Natural killer cell treated with Interleukin-12 subunit alpha and Interleukin-12 subunit beta and Interleukin-15 and Interleukin-18, amount 100 ng/mL, for 72 hours (primary cell): ENCODE measurements around the gene CRKL. TPM values are rescaled to one million over a fixed set of nuclear protein-coding genes. Genes with fewer than 3 reads are reported as not detected.
"Not testable (repeated sequence)": the region's sequence is repeated elsewhere in the genome, so short reads cannot be mapped to it uniquely, and the experiment has no call there.

Experiments used
- ATAC-seq, 2 donors: fragments of 150-1000 bp; cut with Tn5 transposase in 1 of 2; sonication (Bioruptor Pico), chemical (Tn5 transposase) in 1 of 2; 2 replicates each; pipeline ENCODE4 v1.10.0; 2021
- DNase-seq: peaks from one replicate; pipeline ENCODE4 v3.0.0; 2022; ENCODE audit warnings: low spot score
- H3K27ac Mint-ChIP-seq, 2 donors: 1 replicate in 1 of 2; 2 replicates in 1 of 2; pipeline ENCODE4 v1.8.0; 2022; ENCODE audit warnings: mixed read lengths in 2 of 2, mild to moderate bottlenecking in 1 of 2, moderate library complexity in 1 of 2
- H3K27me3 Mint-ChIP-seq, 2 donors: 1 replicate in 1 of 2; 2 replicates in 1 of 2; pipeline ENCODE4 v1.8.0; 2022; ENCODE audit warnings: mixed read lengths in 2 of 2
- H3K36me3 Mint-ChIP-seq: one replicate; pipeline ENCODE4 v1.8.0; 2022; ENCODE audit warnings: mixed read lengths
- H3K4me1 Mint-ChIP-seq, 2 donors: 1 replicate in 1 of 2; 2 replicates in 1 of 2; pipeline ENCODE4 v1.8.0; 2022; ENCODE audit warnings: low read depth in 2 of 2, mixed read lengths in 2 of 2, mild to moderate bottlenecking in 1 of 2
- H3K4me3 Mint-ChIP-seq: one replicate; pipeline ENCODE4 v1.8.0; 2022; ENCODE audit warnings: mixed read lengths
- H3K9me3 Mint-ChIP-seq: 2 replicates; pipeline ENCODE4 v1.8.0; 2022; ENCODE audit warnings: mixed read lengths
- total RNA-seq, 2 donors: library from RNA; stranded (reverse); gene quantifications; one replicate each; pipeline ENCODE4 v1.2.3, GENCODE V29; 2022

The CRKL gene
- total RNA-seq, 2 donors from 2014 or later = 78.4 to 105 TPM

GRCh38 chr22:20887375-20887774 is 29.8 kb upstream of the CRKL start:
- peak overlapping the region; percentile 1 to 4 for H3K27ac Mint-ChIP-seq
- H3K4me1 Mint-ChIP-seq = peaks cover 0 to 14% of the 10 kb centered on the region in 2 donors
- DNase-seq = no peak
- no peaks in the 10 kb centered on the region for H3K27me3 Mint-ChIP-seq
- H3K9me3 Mint-ChIP-seq = no peaks in the 10 kb centered on the region
- no peak overlapping the region for H3K4me3 Mint-ChIP-seq
- no peak for ATAC-seq
- H3K36me3 Mint-ChIP-seq = peaks cover 24% of the 10 kb centered on the region

- ATAC-seq (no peak), DNase-seq (no peak)
- Mint-ChIP-seq H3K36me3 (peaks cover 13% of the 10 kb centered on the region), H3K27ac (no peak overlapping the region), H3K4me3 (no peak overlapping the region), H3K27me3 (no peaks in the 10 kb centered on the region), H3K9me3 (no peaks in the 10 kb centered on the region), H3K4me1 (peaks cover 0 to 14% of the 10 kb centered on the region in 2 donors)
Measured at GRCh38 chr22:20889025-20889704, 28.0 kb upstream of the CRKL start.

GRCh38 chr22:20889904-20890540 is 27.2 kb upstream of the CRKL start:
- Mint-ChIP-seq H3K27ac (no peak overlapping the region), H3K27me3 (no peaks in the 10 kb centered on the region), H3K4me3 (no peak overlapping the region), H3K4me1 (peaks cover 0 to 11% of the 10 kb centered on the region in 2 donors), H3K9me3 (no peaks in the 10 kb centered on the region), H3K36me3 (peaks cover 13% of the 10 kb centered on the region)
- ATAC-seq = no peak
- DNase-seq = no peak

- DNase-seq = no peak
- peaks cover 0 to 2% of the 10 kb centered on the region in 2 donors for H3K4me1 Mint-ChIP-seq
- no peaks in the 10 kb centered on the region for H3K27me3 Mint-ChIP-seq
- H3K36me3 Mint-ChIP-seq = peaks cover 13% of the 10 kb centered on the region
- no peak overlapping the region for H3K27ac Mint-ChIP-seq
- H3K9me3 Mint-ChIP-seq = no peaks in the 10 kb centered on the region
- H3K4me3 Mint-ChIP-seq = no peak overlapping the region
- ATAC-seq = no peak
Measured at GRCh38 chr22:20890975-20891374, 26.2 kb upstream of the CRKL start.

- not testable (repeated sequence) for H3K27ac Mint-ChIP-seq, H3K36me3 Mint-ChIP-seq, DNase-seq, H3K4me1 Mint-ChIP-seq, ATAC-seq, H3K4me3 Mint-ChIP-seq, H3K9me3 Mint-ChIP-seq, H3K27me3 Mint-ChIP-seq
Measured at GRCh38 chr22:20897737-20898136, 19.5 kb upstream of the CRKL start.

- no peaks in the 10 kb centered on the region for H3K36me3 Mint-ChIP-seq
- H3K9me3 Mint-ChIP-seq = no peaks in the 10 kb centered on the region
- H3K4me1 Mint-ChIP-seq = peaks cover 0 to 3% of the 10 kb centered on the region in 2 donors
- no peak overlapping the region for H3K4me3 Mint-ChIP-seq
- H3K27ac Mint-ChIP-seq = no peak overlapping the region
- H3K27me3 Mint-ChIP-seq = no peaks in the 10 kb centered on the region
- DNase-seq (no peak), ATAC-seq (no peak)
Measured at GRCh38 chr22:20899827-20900423, 17.3 kb upstream of the CRKL start.

- not testable (repeated sequence) for DNase-seq, H3K36me3 Mint-ChIP-seq, H3K27ac Mint-ChIP-seq, H3K27me3 Mint-ChIP-seq, H3K9me3 Mint-ChIP-seq, ATAC-seq, H3K4me1 Mint-ChIP-seq, H3K4me3 Mint-ChIP-seq
Measured at GRCh38 chr22:20901093-20902033, 15.8 kb upstream of the CRKL start.

- Mint-ChIP-seq H3K27me3 (no peaks in the 10 kb centered on the region), H3K36me3 (no peaks in the 10 kb centered on the region), H3K27ac (no peak overlapping the region), H3K9me3 (no peaks in the 10 kb centered on the region), H3K4me3 (no peak overlapping the region), H3K4me1 (peaks cover 0 to 5% of the 10 kb centered on the region in 2 donors)
- ATAC-seq = no peak
- no peak for DNase-seq
Measured at GRCh38 chr22:20903093-20903492, 14.1 kb upstream of the CRKL start.

GRCh38 chr22:20904008-20904979 is 12.9 kb upstream of the CRKL start:
- Mint-ChIP-seq H3K4me3 (no peak overlapping the region), H3K27me3 (no peaks in the 10 kb centered on the region), H3K27ac (peak overlapping the region in 1 of 2 donors; percentile 19), H3K4me1 (peaks cover 0 to 5% of the 10 kb centered on the region in 2 donors), H3K36me3 (no peaks in the 10 kb centered on the region), H3K9me3 (no peaks in the 10 kb centered on the region)
- ATAC-seq (peak; percentile 61 to 77), DNase-seq (no peak)

GRCh38 chr22:20904980-20905355 is 12.2 kb upstream of the CRKL start:
- no peak for ATAC-seq
- peak overlapping the region in 1 of 2 donors; percentile 19 for H3K27ac Mint-ChIP-seq
- no peaks in the 10 kb centered on the region for H3K27me3 Mint-ChIP-seq
- peaks cover 2 to 5% of the 10 kb centered on the region in 2 donors for H3K4me1 Mint-ChIP-seq
- H3K36me3 Mint-ChIP-seq = no peaks in the 10 kb centered on the region
- H3K9me3 Mint-ChIP-seq = no peaks in the 10 kb centered on the region
- H3K4me3 Mint-ChIP-seq = no peak overlapping the region
- no peak for DNase-seq

- ATAC-seq = no peak
- Mint-ChIP-seq H3K4me3 (no peak overlapping the region), H3K27me3 (no peaks in the 10 kb centered on the region), H3K36me3 (no peaks in the 10 kb centered on the region), H3K4me1 (peaks cover 5 to 8% of the 10 kb centered on the region in 2 donors), H3K9me3 (no peaks in the 10 kb centered on the region), H3K27ac (peak overlapping the region in 1 of 2 donors; percentile 19)
- DNase-seq = no peak
Measured at GRCh38 chr22:20905415-20906386, 11.5 kb upstream of the CRKL start.

- Mint-ChIP-seq H3K27me3 (no peaks in the 10 kb centered on the region), H3K27ac (no peak overlapping the region), H3K4me3 (no peak overlapping the region), H3K36me3 (no peaks in the 10 kb centered on the region), H3K4me1 (peaks cover 5 to 8% of the 10 kb centered on the region in 2 donors), H3K9me3 (no peaks in the 10 kb centered on the region)
- ATAC-seq = no peak
- DNase-seq = no peak
Measured at GRCh38 chr22:20906387-20906767, 10.8 kb upstream of the CRKL start.
